Stomach (tissue), 9 donors: ENCODE results near the gene HEATR9. TPM values are rescaled to one million over a fixed set of nuclear protein-coding genes. Genes with fewer than 3 reads are reported as not detected.

Experiments used
- DNase-seq, 2 donors: peaks; one replicate each; pipeline versions ENCODE4 v3.0.0 to v3.0.0-alpha.2; 2013 to 2019
- H3K27ac ChIP-seq, 5 donors: fragments of 200-600 bp in 4 of 5; sonication (generic) in 4 of 5; one replicate each; pipeline ENCODE4 v1.5.1; 2013 to 2019; ENCODE audit warnings: mild to moderate bottlenecking in 1 of 5, moderate library complexity in 1 of 5
- H3K27me3 ChIP-seq, 3 donors: fragments of 200-600 bp; sonication (generic); one replicate each; pipeline ENCODE4 v1.5.1; 2017 to 2019; ENCODE audit warnings: mixed run types in 1 of 3
- H3K36me3 ChIP-seq, 4 donors: fragments of 200-600 bp; sonication (generic); 1 replicate in 3 of 4; 2 replicates in 1 of 4; pipeline ENCODE4 v1.5.1; 2016 to 2019
- H3K4me1 ChIP-seq, 4 donors: fragments of 200-600 bp; sonication (generic); one replicate each; pipeline ENCODE4 v1.5.1; 2016 to 2019
- H3K4me3 ChIP-seq, 4 donors: fragments of 200-600 bp; sonication (generic) in 3 of 4; one replicate each; pipeline ENCODE4 v1.5.1; 2016 to 2019; ENCODE audit warnings: mild to moderate bottlenecking in 1 of 4
- H3K9me3 ChIP-seq, 4 donors: fragments of 200-600 bp; sonication (generic); one replicate each; pipeline ENCODE4 v1.5.1; 2016 to 2019
- CTCF ChIP-seq, 7 experiments: fragments of 450-650 bp in 4 of 7; fragments of 200-600 bp in 3 of 7; sonication (generic) in 3 of 7; IDR thresholded peaks; one replicate each; pipeline ENCODE4 v1.5.1; 2016 to 2019; ENCODE audit warnings: antibody characterized with exemption in 7 of 7, control low read depth in 2 of 7, mild to moderate bottlenecking in 1 of 7
- EP300 ChIP-seq: sonication (generic); formaldehyde crosslinking; IDR thresholded peaks from one replicate; pipeline ENCODE4 v1.6.1; 2017; ENCODE audit warnings: antibody characterized with exemption
- POLR2A ChIP-seq, 4 donors: fragments of 450-650 bp; IDR thresholded peaks; one replicate each; pipeline ENCODE4 v1.6.1; 2016; ENCODE audit warnings: antibody characterized with exemption in 4 of 4, control low read depth in 2 of 4, mild to moderate bottlenecking in 1 of 4, moderate library complexity in 1 of 4
- POLR2AphosphoS5 ChIP-seq, 3 donors: sonication (generic); formaldehyde crosslinking; IDR thresholded peaks; one replicate each; pipeline ENCODE4 v1.6.1; 2016; ENCODE audit warnings: antibody characterized with exemption in 3 of 3
- WGBS, 5 donors: extraction: QIAGEN DNeasy Blood & Tissue Kit in 3 of 5; methylation state at CpG; one replicate each; pipeline versions ENCODE4 v1.1.5 to v1.1.7; 2013 to 2018; 5-methylcytosine and 5-hydroxymethylcytosine counted together
- intact Hi-C: fragments of 100-400 bp; cut with DNase I; formaldehyde crosslinking; loops from one replicate; pipeline ENCODE4 v1.15.1; 2023; ENCODE audit warnings: low total_unique reads
- polyA plus RNA-seq, 3 donors: library from polyadenylated mRNA; stranded (reverse); fragments of 200-250 nt; gene quantifications; one replicate each; pipeline ENCODE4 v1.2.3, GENCODE V29; 2013
- total RNA-seq, 5 donors: library from RNA; depleted of rRNA; stranded (reverse); fragments of >200 nt; gene quantifications; one replicate each; pipeline versions ENCODE4 v1.1.0 to v1.2.3, GENCODE V29; 2014 to 2016
- donor health status: healthy with polysubstance abuse.
- donor health status: Bipolar disorder and iron deficiency.
- donor health status: healthy.

The HEATR9 gene
- total and polyA plus RNA-seq, 8 donors = 0.29 TPM; not detected in 7

GRCh38 chr17:35855965-35856364 is 12.7 kb downstream of the HEATR9 start:
- DNase-seq = no peak
- Histone ChIP-seq H3K4me3 (no peak overlapping the region), H3K36me3 (peaks cover 0 to 42% (median 30%) of the 10 kb centered on the region in 4 donors), H3K4me1 (no peaks in the 10 kb centered on the region), H3K27ac (no peak overlapping the region), H3K27me3 (no peaks in the 10 kb centered on the region), H3K9me3 (no peaks in the 10 kb centered on the region)
- WGBS, 5 donors = 66 to 80% (median 71%) methylated on average over 5 of the region's 5 CpGs
- TF ChIP-seq POLR2AphosphoS5 (IDR thresholded peaks at IDR 0.05) (no peak), EP300 (no peak), POLR2A (IDR thresholded peaks at IDR 0.05) (no peak), CTCF (IDR thresholded peaks at IDR 0.05) (no peak)
- intact Hi-C loops = no loop called here

DNA sequence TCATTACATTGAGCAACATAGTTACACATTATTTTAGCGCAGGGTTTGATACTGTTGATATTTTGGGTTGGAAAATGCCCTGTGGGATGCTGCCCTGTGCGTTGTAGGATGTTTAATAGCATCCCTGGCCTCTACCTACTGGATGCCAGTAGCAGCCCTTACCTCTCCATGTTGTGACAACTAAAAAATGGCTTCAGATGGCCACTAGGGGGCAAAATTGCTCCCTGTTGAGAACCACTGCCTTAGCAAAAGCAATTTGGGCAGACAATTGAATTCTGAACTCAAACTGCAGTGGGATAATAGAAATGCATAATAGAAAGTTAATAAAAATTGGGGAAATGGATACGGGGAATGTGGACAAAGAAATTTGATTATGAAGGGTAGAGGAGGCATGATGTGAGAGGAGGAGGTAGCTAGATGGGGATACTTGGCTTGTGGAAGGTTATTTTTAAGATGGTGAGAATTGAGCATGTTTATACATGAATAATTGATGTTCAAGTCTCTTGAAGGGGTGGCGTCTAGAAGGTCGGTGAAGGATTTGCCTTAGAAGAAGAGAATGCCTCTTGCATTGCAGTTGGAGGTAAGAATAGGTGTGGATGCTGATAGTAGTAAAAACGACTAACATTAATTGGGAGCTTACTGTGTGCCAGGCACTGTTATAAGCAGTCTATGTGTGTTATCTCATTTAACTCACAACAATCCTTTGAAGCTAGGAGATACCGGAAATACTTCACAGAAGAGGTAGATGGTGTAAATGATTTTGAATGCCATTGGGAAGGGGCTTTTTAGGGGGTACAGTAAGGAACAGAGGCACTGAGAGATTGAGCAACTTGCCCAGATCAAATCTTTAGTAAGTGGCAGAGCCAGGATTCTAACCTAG is 19.0 kb downstream of the HEATR9 start:
- H3K36me3 ChIP-seq = peaks cover 10 to 88% (median 72%) of the 10 kb centered on the region in 4 donors
- H3K27ac ChIP-seq = no peak overlapping the region

GRCh38 chr17:35847633-35848373 is 20.9 kb downstream of the HEATR9 start:
- DNase-seq = no peak
- TF ChIP-seq EP300 (no peak), POLR2A (IDR thresholded peaks at IDR 0.05) (no peak), CTCF (IDR thresholded peaks at IDR 0.05) (no peak), POLR2AphosphoS5 (IDR thresholded peaks at IDR 0.05) (no peak)
- Histone ChIP-seq H3K9me3 (no peaks in the 10 kb centered on the region), H3K27ac (no peak overlapping the region), H3K4me3 (no peak overlapping the region), H3K27me3 (no peaks in the 10 kb centered on the region), H3K36me3 (peaks cover 29 to 94% (median 85%) of the 10 kb centered on the region in 4 donors), H3K4me1 (peaks cover 0 to 3% (median 0%) of the 10 kb centered on the region in 4 donors)
- intact Hi-C loops = no loop called here
- WGBS, 5 donors = 62 to 84% (median 72%) methylated on average over 4 of the region's 4 CpGs

More for the DNA sequence above, 19.0 kb downstream of the HEATR9 start:
- Histone ChIP-seq H3K4me3 (no peak overlapping the region), H3K27me3 (no peaks in the 10 kb centered on the region), H3K4me1 (peaks cover 0 to 3% (median 0%) of the 10 kb centered on the region in 4 donors), H3K9me3 (no peaks in the 10 kb centered on the region)
- intact Hi-C loops = no loop called here
- 65 to 74% (median 71%) methylated on average over 7 of the region's 7 CpGs for WGBS, 5 donors
- TF ChIP-seq POLR2A (IDR thresholded peaks at IDR 0.05) (no peak), CTCF (IDR thresholded peaks at IDR 0.05) (peak in 5 of 7 experiments; percentile 38 to 82 (median 48))
- DNase-seq = peak; percentile 45 to 84

DNA sequence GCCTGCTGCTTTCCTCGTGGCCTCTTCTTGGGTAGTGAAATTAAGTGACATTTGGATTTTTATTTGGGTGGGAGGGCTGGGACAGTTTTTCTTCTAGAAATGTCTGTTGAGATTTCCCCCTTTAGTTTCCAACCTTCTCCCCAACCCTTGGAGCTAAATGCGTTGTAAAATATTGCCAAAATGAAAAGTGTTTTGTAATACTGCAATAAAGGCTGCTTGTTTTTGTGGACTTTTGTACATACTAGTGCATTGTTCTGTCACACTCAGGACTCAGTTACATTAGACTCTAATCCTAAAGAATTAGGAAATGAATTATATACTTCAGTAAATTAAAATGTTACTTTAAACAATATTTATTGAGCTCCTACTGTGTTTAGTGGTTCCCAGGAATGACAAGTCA is 21.7 kb downstream of the HEATR9 start:
- Histone ChIP-seq H3K4me1 (peaks cover 0 to 3% (median 0%) of the 10 kb centered on the region in 4 donors), H3K36me3 (peaks cover 34 to 94% (median 90%) of the 10 kb centered on the region in 4 donors), H3K27ac (no peak overlapping the region), H3K27me3 (no peaks in the 10 kb centered on the region), H3K9me3 (no peaks in the 10 kb centered on the region), H3K4me3 (no peak overlapping the region)
- TF ChIP-seq EP300 = no peak
- 52 to 80% (median 76%) methylated on average over 2 of the region's 2 CpGs for WGBS, 5 donors
- no peak for DNase-seq
- intact Hi-C loops = no loop called here
